IMR-90 (cell line): ENCODE data around the gene COL17A1.

Source experiments
- BHLHE40 ChIP-seq: fragments of 150-350 bp; IDR thresholded peaks from 2 replicates; pipeline ENCODE4 v1.6.1; 2016; ENCODE audit warnings: mild to moderate bottlenecking, low read depth, low read length
- CEBPB ChIP-seq: IDR thresholded peaks from 2 replicates; pipeline ENCODE4 v1.6.1; 2012; ENCODE audit warnings: low read depth, low read length, improper control_type of control experiment
- CHD1 ChIP-seq: IDR thresholded peaks from 2 replicates; pipeline ENCODE4 v1.6.1; 2012; ENCODE audit warnings: low read depth, low read length, improper control_type of control experiment
- FOS ChIP-seq: fragments of 150-350 bp; IDR thresholded peaks from 2 replicates; pipeline ENCODE4 v1.6.1; 2016; ENCODE audit warnings: low read depth, low read length
- MAFK ChIP-seq: IDR thresholded peaks from 2 replicates; pipeline ENCODE4 v1.6.1; 2012; ENCODE audit warnings: low read depth, low read length, improper control_type of control experiment
- NFE2L2 ChIP-seq: fragments of 150-350 bp; IDR thresholded peaks from 2 replicates; pipeline ENCODE4 v1.6.1; 2016; ENCODE audit warnings: low read depth, mild to moderate bottlenecking, low read length
- POLR2A ChIP-seq: IDR thresholded peaks from 2 replicates; pipeline ENCODE4 v1.6.1; 2012; ENCODE audit warnings: mild to moderate bottlenecking, low read depth, low read length
- RAD21 ChIP-seq: IDR thresholded peaks from 2 replicates; pipeline ENCODE4 v1.6.1; 2012; ENCODE audit warnings: low read length, improper control_type of control experiment
- RCOR1 ChIP-seq: IDR thresholded peaks from 2 replicates; pipeline ENCODE4 v1.6.1; 2012; ENCODE audit warnings: mild to moderate bottlenecking, low read length, improper control_type of control experiment; ENCODE audit not compliant: insufficient replicate concordance
- SMC3 ChIP-seq: fragments of 150-350 bp; IDR thresholded peaks from 2 replicates; pipeline ENCODE4 v1.6.1; 2016; ENCODE audit warnings: low read depth, mild to moderate bottlenecking, antibody characterized with exemption, low read length, moderate library complexity
- TF ChIP-seq, protein P1 (sequence below): conservative IDR thresholded peaks from 2 replicates; pipeline ENCODE4 v1.5.1; 2012; ENCODE audit warnings: mild to moderate bottlenecking, low read depth, low read length, improper control_type of control experiment
- TF ChIP-seq, protein P2 (sequence below): fragments of 150-350 bp; IDR thresholded peaks from 2 replicates; pipeline ENCODE4 v1.6.1; 2017; ENCODE audit warnings: mild to moderate bottlenecking, antibody characterized with exemption, low read length, low read depth

DNA sequence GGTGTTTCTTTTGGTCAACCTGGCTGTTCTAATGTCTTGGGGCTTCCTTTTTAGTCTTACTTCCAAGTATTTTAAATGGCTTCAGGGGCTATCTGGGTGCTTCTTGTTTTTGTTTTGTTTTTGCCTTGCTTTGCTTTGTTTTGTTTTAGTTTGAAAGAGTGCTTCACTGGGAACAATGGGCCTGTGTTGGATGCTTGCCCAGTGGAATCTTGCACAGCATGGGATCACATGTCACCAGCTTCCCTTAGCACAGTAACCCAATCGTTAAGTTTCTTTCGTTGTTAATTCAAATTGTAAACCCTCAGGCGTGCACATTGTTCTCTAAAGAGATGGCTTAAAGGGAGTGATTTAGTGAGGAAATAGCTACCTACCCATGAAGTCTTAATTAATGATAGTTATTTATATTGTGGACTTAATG, 8.9 kb downstream of the COL17A1 start:
- TF ChIP-seq, protein P1, sequence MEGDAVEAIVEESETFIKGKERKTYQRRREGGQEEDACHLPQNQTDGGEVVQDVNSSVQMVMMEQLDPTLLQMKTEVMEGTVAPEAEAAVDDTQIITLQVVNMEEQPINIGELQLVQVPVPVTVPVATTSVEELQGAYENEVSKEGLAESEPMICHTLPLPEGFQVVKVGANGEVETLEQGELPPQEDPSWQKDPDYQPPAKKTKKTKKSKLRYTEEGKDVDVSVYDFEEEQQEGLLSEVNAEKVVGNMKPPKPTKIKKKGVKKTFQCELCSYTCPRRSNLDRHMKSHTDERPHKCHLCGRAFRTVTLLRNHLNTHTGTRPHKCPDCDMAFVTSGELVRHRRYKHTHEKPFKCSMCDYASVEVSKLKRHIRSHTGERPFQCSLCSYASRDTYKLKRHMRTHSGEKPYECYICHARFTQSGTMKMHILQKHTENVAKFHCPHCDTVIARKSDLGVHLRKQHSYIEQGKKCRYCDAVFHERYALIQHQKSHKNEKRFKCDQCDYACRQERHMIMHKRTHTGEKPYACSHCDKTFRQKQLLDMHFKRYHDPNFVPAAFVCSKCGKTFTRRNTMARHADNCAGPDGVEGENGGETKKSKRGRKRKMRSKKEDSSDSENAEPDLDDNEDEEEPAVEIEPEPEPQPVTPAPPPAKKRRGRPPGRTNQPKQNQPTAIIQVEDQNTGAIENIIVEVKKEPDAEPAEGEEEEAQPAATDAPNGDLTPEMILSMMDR = no peak
- TF ChIP-seq POLR2A (no peak), RAD21 (no peak), RCOR1 (no peak), SMC3 (no peak), NFE2L2 (no peak), MAFK (no peak), CEBPB (no peak), FOS (no peak), CHD1 (no peak), BHLHE40 (no peak)
- TF ChIP-seq, protein P2, sequence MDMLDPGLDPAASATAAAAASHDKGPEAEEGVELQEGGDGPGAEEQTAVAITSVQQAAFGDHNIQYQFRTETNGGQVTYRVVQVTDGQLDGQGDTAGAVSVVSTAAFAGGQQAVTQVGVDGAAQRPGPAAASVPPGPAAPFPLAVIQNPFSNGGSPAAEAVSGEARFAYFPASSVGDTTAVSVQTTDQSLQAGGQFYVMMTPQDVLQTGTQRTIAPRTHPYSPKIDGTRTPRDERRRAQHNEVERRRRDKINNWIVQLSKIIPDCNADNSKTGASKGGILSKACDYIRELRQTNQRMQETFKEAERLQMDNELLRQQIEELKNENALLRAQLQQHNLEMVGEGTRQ = no peak
